ENCODE measurements around the gene BCKDK. TPM values are rescaled to one million over a fixed set of nuclear protein-coding genes. Genes with fewer than 3 reads are reported as not detected.
A peak's percentile ranks its signal among the peaks of the same experiment; 100 is the strongest.

Gene BCKDK
- total RNA-seq, 4 donors from 2014 or later = 34.1 to 73.7 (median 51.4) TPM

DNA sequence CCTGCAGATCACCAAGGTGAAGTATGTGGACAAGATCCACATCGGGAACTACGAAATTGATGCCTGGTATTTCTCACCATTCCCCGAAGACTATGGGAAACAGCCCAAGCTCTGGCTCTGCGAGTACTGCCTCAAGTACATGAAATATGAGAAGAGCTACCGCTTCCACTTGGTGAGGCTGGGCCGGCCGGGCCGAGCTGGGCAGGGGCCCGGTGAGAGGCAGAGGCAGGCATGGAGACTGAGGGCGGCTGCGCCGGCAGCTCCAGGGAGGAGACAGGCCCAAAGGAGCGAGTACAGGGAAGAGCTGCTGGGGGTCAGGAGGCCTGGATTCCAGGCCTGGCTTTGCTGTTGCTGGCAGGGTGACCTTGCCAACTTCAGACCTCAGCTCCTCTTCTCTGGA, 19.0 kb downstream of the BCKDK start:
- TF ChIP-seq, protein P1, sequence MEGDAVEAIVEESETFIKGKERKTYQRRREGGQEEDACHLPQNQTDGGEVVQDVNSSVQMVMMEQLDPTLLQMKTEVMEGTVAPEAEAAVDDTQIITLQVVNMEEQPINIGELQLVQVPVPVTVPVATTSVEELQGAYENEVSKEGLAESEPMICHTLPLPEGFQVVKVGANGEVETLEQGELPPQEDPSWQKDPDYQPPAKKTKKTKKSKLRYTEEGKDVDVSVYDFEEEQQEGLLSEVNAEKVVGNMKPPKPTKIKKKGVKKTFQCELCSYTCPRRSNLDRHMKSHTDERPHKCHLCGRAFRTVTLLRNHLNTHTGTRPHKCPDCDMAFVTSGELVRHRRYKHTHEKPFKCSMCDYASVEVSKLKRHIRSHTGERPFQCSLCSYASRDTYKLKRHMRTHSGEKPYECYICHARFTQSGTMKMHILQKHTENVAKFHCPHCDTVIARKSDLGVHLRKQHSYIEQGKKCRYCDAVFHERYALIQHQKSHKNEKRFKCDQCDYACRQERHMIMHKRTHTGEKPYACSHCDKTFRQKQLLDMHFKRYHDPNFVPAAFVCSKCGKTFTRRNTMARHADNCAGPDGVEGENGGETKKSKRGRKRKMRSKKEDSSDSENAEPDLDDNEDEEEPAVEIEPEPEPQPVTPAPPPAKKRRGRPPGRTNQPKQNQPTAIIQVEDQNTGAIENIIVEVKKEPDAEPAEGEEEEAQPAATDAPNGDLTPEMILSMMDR (IDR thresholded peaks at IDR 0.05) = no peak
- TF ChIP-seq POLR2A (IDR thresholded peaks at IDR 0.05; ENCODE audit: low read depth) (no peak), POLR2AphosphoS5 (IDR thresholded peaks at IDR 0.05) (no peak), EP300 (IDR thresholded peaks at IDR 0.05) (no peak)
- H3K27me3 ChIP-seq = no peaks in the 10 kb centered on the region
- no peak overlapping the region for H3K4me3 ChIP-seq
- H3K9me3 ChIP-seq = no peaks in the 10 kb centered on the region
- DNase-seq (ENCODE audit: extremely low spot score) = no peak
- H3K27ac ChIP-seq (replicated peaks in 1 of 4) = no peak overlapping the region
- peaks cover 0 to 22% (median 11%) of the 10 kb centered on the region in 4 donors for H3K4me1 ChIP-seq
- intact Hi-C loops (cut with DNase I) = no loop called here
- 87% methylated on average over 13 of the region's 13 CpGs for WGBS
- peaks cover 57 to 97% (median 92%) of the 10 kb centered on the region in 4 donors for H3K36me3 ChIP-seq

DNA sequence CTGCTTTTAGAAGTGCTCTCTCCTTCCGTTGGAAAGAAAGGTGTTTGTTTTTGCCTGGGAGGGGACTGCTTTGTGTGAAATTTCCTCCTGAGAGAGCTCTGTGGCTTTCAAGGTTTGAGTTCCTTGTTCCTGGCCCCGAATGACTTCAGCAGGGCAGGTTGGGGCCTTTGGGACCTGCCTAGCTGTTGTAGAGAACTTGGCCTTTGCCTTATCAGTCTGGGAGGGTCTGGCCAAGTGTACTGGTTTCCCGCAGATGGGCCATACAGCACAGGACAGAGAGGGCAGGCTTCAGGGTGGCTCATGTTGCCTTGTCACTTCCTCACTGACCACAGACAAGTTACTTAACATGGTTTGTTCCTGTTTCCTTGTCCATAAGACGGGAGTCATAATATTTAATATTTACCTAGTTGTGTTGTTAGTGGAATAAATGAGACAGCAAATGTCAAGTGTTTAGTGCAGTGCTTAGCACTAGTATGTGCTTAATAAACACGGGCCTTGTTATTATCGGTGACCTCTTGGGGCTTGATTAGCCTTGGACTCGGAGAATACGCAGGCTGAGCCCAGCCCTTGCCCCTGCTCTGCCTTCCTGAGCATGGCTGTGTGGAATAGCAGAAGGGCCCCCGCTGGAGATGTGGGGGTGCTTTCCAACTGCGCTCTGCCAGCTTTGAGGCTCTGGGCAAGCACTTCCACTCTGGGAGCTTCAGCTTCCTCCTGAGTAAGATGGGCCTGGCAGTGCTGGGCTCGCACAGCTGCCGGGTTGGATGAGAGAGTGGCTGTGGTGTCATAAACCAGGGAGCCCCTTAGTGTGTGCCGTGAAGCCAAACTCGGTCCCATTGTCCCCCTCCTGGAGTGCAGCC, 20.8 kb downstream of the BCKDK start:
- no peaks in the 10 kb centered on the region for H3K9me3 ChIP-seq
- H3K4me1 ChIP-seq = peaks cover 0 to 22% (median 13%) of the 10 kb centered on the region in 4 donors
- H3K27ac ChIP-seq (replicated peaks in 1 of 4) = peak overlapping the region; percentile 32 to 71 (median 55)
- H3K4me3 ChIP-seq = no peak overlapping the region
- DNase-seq (ENCODE audit: extremely low spot score) = no peak
- TF ChIP-seq POLR2AphosphoS5 (IDR thresholded peaks at IDR 0.05) = no peak
- TF ChIP-seq POLR2A (IDR thresholded peaks at IDR 0.05; ENCODE audit: low read depth) = no peak
- TF ChIP-seq, protein P1 (IDR thresholded peaks at IDR 0.05) = no peak
- no peak for TF ChIP-seq EP300 (IDR thresholded peaks at IDR 0.05)
- H3K36me3 ChIP-seq = peaks cover 53 to 90% (median 84%) of the 10 kb centered on the region in 4 donors
- H3K27me3 ChIP-seq = no peaks in the 10 kb centered on the region
- WGBS = 78% methylated on average over 5 of the region's 14 CpGs
- intact Hi-C loops (cut with DNase I) = no loop called here

DNA sequence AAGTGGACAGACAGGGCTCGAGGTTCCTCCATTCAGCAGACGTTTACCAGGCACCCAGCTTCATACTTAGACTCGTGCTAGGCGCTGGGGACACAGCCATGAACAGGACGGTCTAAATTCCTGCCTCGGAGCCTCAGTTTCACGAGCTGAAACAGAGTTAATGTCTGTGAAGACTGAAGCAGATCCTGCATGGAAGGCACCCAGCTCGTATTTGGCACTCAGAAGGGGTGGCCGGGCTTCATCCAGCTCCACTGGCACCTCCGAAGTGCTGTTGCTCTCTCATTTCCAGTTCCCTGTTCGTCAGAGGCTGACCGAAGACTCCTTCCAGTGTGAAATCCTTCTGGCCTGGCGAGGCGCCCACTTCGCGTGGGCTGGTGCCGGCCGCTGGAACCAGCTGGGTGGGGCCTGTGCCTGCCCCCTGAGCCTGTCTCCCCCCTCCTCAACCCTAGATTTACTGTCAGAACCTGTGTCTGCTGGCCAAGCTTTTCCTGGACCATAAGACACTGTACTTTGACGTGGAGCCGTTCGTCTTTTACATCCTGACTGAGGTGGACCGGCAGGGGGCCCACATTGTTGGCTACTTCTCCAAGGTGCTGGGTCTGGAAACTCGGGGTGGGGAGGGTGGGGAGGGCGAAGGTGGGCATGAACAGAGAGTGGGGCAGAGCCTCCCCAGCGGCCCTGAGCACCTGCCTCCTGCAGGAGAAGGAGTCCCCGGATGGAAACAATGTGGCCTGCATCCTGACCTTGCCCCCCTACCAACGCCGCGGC, 21.6 kb downstream of the BCKDK start:
- WGBS = 50% methylated on average over 15 of the region's 29 CpGs
- H3K9me3 ChIP-seq = no peaks in the 10 kb centered on the region
- peaks cover 4 to 26% (median 17%) of the 10 kb centered on the region in 4 donors for H3K4me1 ChIP-seq
- H3K4me3 ChIP-seq = no peak overlapping the region
- no peak for DNase-seq (ENCODE audit: extremely low spot score)
- intact Hi-C loops (cut with DNase I) = no loop called here
- peaks cover 48 to 84% (median 77%) of the 10 kb centered on the region in 4 donors for H3K36me3 ChIP-seq
- peaks cover 0 to 4% (median 0%) of the 10 kb centered on the region in 4 donors for H3K27me3 ChIP-seq
- TF ChIP-seq POLR2AphosphoS5 (IDR thresholded peaks at IDR 0.05) (peak in 1 of 2 donors; percentile 7), POLR2A (IDR thresholded peaks at IDR 0.05; ENCODE audit: low read depth) (no peak)
- peak overlapping the region in 3 of 4 donors; percentile 47 to 71 (median 63) for H3K27ac ChIP-seq (replicated peaks in 1 of 4)

DNA sequence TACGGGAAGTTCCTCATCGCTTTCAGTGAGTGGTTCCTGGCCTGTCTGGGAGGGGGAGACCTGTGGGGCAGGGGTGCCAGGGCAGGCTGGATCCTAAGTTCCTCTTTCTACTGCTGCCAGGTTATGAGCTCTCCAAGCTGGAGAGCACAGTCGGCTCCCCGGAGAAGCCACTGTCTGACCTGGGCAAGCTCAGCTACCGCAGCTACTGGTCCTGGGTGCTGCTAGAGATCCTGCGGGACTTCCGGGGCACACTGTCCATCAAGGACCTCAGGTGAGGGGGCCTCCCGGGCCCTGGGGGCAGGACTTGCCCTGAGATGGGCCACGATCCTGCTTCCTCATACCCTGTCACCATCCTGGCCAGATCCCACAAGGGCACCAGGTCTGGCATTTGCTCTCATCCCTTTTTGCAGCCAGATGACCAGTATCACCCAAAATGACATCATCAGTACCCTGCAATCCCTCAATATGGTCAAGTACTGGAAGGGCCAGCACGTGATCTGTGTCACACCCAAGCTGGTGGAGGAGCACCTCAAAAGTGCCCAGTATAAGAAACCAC, 22.2 kb downstream of the BCKDK start:
- Histone ChIP-seq H3K27me3 (peaks cover 0 to 10% (median 0%) of the 10 kb centered on the region in 4 donors), H3K4me1 (peaks cover 10 to 27% (median 22%) of the 10 kb centered on the region in 4 donors), H3K36me3 (peaks cover 47 to 78% (median 74%) of the 10 kb centered on the region in 4 donors), H3K9me3 (no peaks in the 10 kb centered on the region), H3K4me3 (no peak overlapping the region), H3K27ac (replicated peaks in 1 of 4) (peak overlapping the region in 3 of 4 donors; percentile 47 to 71 (median 63))
- WGBS = 82% methylated on average over 2 of the region's 10 CpGs
- intact Hi-C loops (cut with DNase I) = no loop called here
- no peak for TF ChIP-seq POLR2A (IDR thresholded peaks at IDR 0.05; ENCODE audit: low read depth)
- no peak for DNase-seq (ENCODE audit: extremely low spot score)

DNA sequence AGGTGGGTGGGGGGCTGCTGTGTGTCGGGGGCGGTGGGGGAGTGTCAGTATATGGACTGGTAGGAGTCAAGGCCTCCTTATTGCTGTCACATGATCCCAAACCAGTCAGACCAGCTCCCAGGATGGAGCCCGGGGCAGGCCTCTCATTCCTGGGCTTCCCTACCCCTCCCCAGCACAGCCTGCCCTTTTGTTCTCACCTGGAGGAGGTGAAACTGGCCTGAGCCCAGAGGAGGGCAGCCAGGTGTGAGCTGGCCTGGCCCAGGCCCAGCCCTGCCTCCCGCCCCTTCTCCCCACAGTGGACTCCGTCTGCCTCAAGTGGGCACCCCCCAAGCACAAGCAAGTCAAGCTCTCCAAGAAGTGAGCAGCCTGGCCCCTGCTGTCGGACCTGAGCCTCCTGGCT, 22.7 kb downstream of the BCKDK start:
- no peak for DNase-seq (ENCODE audit: extremely low spot score)
- intact Hi-C loops (cut with DNase I) = no loop called here
- WGBS = 73% methylated on average over 2 of the region's 6 CpGs
- TF ChIP-seq POLR2AphosphoS5 (IDR thresholded peaks at IDR 0.05) = no peak
- TF ChIP-seq EP300 (IDR thresholded peaks at IDR 0.05) = no peak
- TF ChIP-seq, protein P1 (IDR thresholded peaks at IDR 0.05) = no peak
- TF ChIP-seq POLR2A (IDR thresholded peaks at IDR 0.05; ENCODE audit: low read depth) = no peak
- peaks cover 47 to 75% (median 70%) of the 10 kb centered on the region in 4 donors for H3K36me3 ChIP-seq
- H3K27me3 ChIP-seq = peaks cover 0 to 15% (median 1%) of the 10 kb centered on the region in 4 donors
- H3K9me3 ChIP-seq = no peaks in the 10 kb centered on the region
- H3K27ac ChIP-seq (replicated peaks in 1 of 4) = no peak overlapping the region
- peaks cover 11 to 27% (median 22%) of the 10 kb centered on the region in 4 donors for H3K4me1 ChIP-seq
- no peak overlapping the region for H3K4me3 ChIP-seq

Data from esophagus muscularis mucosa (tissue), 4 donors.